Liver (tissue), 9 donors: Measurements from ENCODE around the gene GRB2. TPM values are rescaled to one million over a fixed set of nuclear protein-coding genes. Genes with fewer than 3 reads are reported as not detected.

Experiments
- DNase-seq: peaks from one replicate; pipeline ENCODE4 v3.0.0-alpha.2; 2017; ENCODE audit warnings: low spot score
- H3K27ac ChIP-seq, 2 donors: one replicate each; pipeline ENCODE4 v1.7.0; 2013; ENCODE audit warnings: inconsistent platforms in 2 of 2, low read length in 2 of 2, control low read depth in 1 of 2, low read depth in 1 of 2, mild to moderate bottlenecking in 1 of 2
- H3K27me3 ChIP-seq, 4 donors: one replicate each; pipeline versions ENCODE4 v1.6.1 to v1.7.0; 2013; ENCODE audit warnings: low read length in 3 of 4, inconsistent platforms in 1 of 4, mild to moderate bottlenecking in 1 of 4, moderate library complexity in 1 of 4; ENCODE audit not compliant: control insufficient read depth in 4 of 4, insufficient read depth in 4 of 4
- H3K36me3 ChIP-seq, 4 donors: one replicate each; pipeline versions ENCODE4 v1.6.1 to v1.7.0; 2013; ENCODE audit warnings: low read length in 3 of 4, mild to moderate bottlenecking in 3 of 4, low read depth in 1 of 4, moderate library complexity in 1 of 4; ENCODE audit not compliant: control insufficient read depth in 4 of 4, insufficient read depth in 3 of 4
- H3K4me1 ChIP-seq, 4 donors: one replicate each; pipeline versions ENCODE4 v1.6.1 to v1.7.0; 2013; ENCODE audit warnings: low read length in 3 of 4, mild to moderate bottlenecking in 3 of 4, moderate library complexity in 1 of 4; ENCODE audit not compliant: control insufficient read depth in 4 of 4, insufficient read depth in 4 of 4
- H3K4me3 ChIP-seq, 3 donors: one replicate each; pipeline versions ENCODE4 v1.6.1 to v1.7.0; 2013; ENCODE audit warnings: low read length in 3 of 3, control low read depth in 1 of 3, low read depth in 1 of 3, mild to moderate bottlenecking in 1 of 3
- H3K9ac ChIP-seq, 2 donors: one replicate each; pipeline ENCODE4 v1.7.0; 2013; ENCODE audit warnings: low read length in 2 of 2, mild to moderate bottlenecking in 2 of 2, moderate library complexity in 2 of 2, control low read depth in 1 of 2, low read depth in 1 of 2
- H3K9me3 ChIP-seq, 4 donors: one replicate each; pipeline versions ENCODE4 v1.6.1 to v1.7.0; 2013; ENCODE audit warnings: low read length in 3 of 4; ENCODE audit not compliant: control insufficient read depth in 4 of 4
- CTCF ChIP-seq: fragments of 150-350 bp; IDR thresholded peaks from 2 replicates; pipeline ENCODE4 v1.5.1; 2017; ENCODE audit warnings: improper control_type of control experiment, low read depth, low read length; ENCODE audit not compliant: missing input control
- EGR1 ChIP-seq, 2 donors: IDR thresholded peaks; 2 replicates each; pipeline ENCODE4 v1.6.1; 2016 to 2018; ENCODE audit warnings: antibody characterized with exemption in 2 of 2, low read depth in 2 of 2
- FOXA1 ChIP-seq: IDR thresholded peaks from 2 replicates; pipeline ENCODE4 v1.6.1; 2016; ENCODE audit warnings: antibody characterized with exemption
- FOXA2 ChIP-seq: IDR thresholded peaks from 2 replicates; pipeline ENCODE4 v1.6.1; 2016; ENCODE audit warnings: antibody characterized with exemption
- GABPA ChIP-seq, 2 donors: IDR thresholded peaks in 1 of 2; conservative IDR thresholded peaks in 1 of 2; 2 replicates each; pipeline ENCODE4 v1.6.1; 2016; ENCODE audit warnings: antibody characterized with exemption in 2 of 2, mild to moderate bottlenecking in 1 of 2, moderate library complexity in 1 of 2
- HNF4A ChIP-seq, 2 donors: conservative IDR thresholded peaks; 2 replicates each; pipeline ENCODE4 v1.6.1; 2016; ENCODE audit warnings: antibody characterized with exemption in 2 of 2, mild to moderate bottlenecking in 2 of 2
- HNF4G ChIP-seq: IDR thresholded peaks from 2 replicates; pipeline ENCODE4 v1.6.1; 2016; ENCODE audit warnings: antibody characterized with exemption
- JUND ChIP-seq, 2 donors: IDR thresholded peaks; 2 replicates each; pipeline ENCODE4 v1.6.1; 2016; ENCODE audit warnings: antibody characterized with exemption in 2 of 2
- NR2F2 ChIP-seq: IDR thresholded peaks from 2 replicates; pipeline ENCODE4 v1.6.1; 2016; ENCODE audit warnings: antibody characterized with exemption
- RAD21 ChIP-seq, 2 donors: IDR thresholded peaks; 2 replicates each; pipeline ENCODE4 v1.6.1; 2016; ENCODE audit warnings: antibody characterized with exemption in 2 of 2, mild to moderate bottlenecking in 2 of 2
- RXRA ChIP-seq, 2 donors: IDR thresholded peaks; 2 replicates each; pipeline ENCODE4 v1.6.1; 2017 to 2018; ENCODE audit warnings: antibody characterized with exemption in 2 of 2, mild to moderate bottlenecking in 1 of 2
- SP1 ChIP-seq: IDR thresholded peaks from 2 replicates; pipeline ENCODE4 v1.6.1; 2018; ENCODE audit warnings: antibody characterized with exemption, mild to moderate bottlenecking
- TAF1 ChIP-seq: conservative IDR thresholded peaks from 2 replicates; pipeline ENCODE4 v1.6.1; 2016; ENCODE audit warnings: antibody characterized with exemption, mild to moderate bottlenecking
- YY1 ChIP-seq: IDR thresholded peaks from 2 replicates; pipeline ENCODE4 v1.6.1; 2016; ENCODE audit warnings: antibody characterized with exemption, mild to moderate bottlenecking
- WGBS: extraction: QIAGEN DNeasy Blood & Tissue Kit; methylation state at CpG from one replicate; pipeline ENCODE4 v1.1.7; 2013; 5-methylcytosine and 5-hydroxymethylcytosine counted together
- polyA plus RNA-seq, 2 donors: library from polyadenylated mRNA; stranded (reverse) in 1 of 2; unstranded in 1 of 2; fragments of 200-250 nt in 1 of 2; fragments of >200 nt in 1 of 2; fragmentation: Nextera tagmentation in 1 of 2; extraction: Ambion mirVana in 1 of 2; gene quantifications; one replicate each; pipeline versions ENCODE4 v1.2.1 to v1.2.3, GENCODE V29; 2013 to 2015
- total RNA-seq, 2 donors: library from RNA; depleted of rRNA; stranded (reverse); fragments of >200 nt; gene quantifications; one replicate each; pipeline ENCODE4 v1.2.3, GENCODE V29; 2014
- TF ChIP-seq, protein P1 (sequence below): IDR thresholded peaks from 2 replicates; pipeline ENCODE4 v1.6.1; 2016; ENCODE audit warnings: antibody characterized with exemption
- TF ChIP-seq, protein P2 (sequence below): IDR thresholded peaks from 2 replicates; pipeline ENCODE4 v1.6.1; 2016; ENCODE audit warnings: antibody characterized with exemption, mild to moderate bottlenecking
- TF ChIP-seq, protein P3 (sequence below): IDR thresholded peaks from 2 replicates; pipeline ENCODE4 v1.6.1; 2016; ENCODE audit warnings: antibody characterized with exemption
- TF ChIP-seq, protein P4 (sequence below): IDR thresholded peaks from 2 replicates; pipeline ENCODE4 v1.6.1; 2016; ENCODE audit warnings: antibody characterized with exemption
- donor health status: healthy.
- donor health status: healthy.
- donor health status: healthy.
- donor health status: healthy.
- donor health status: healthy.

The GRB2 gene
- total and polyA plus RNA-seq, 4 donors, result 36.0 to 91.8 (median 49.6) TPM

- Histone ChIP-seq H3K9me3 (no peaks in the 10 kb centered on the region), H3K27me3 (no peaks in the 10 kb centered on the region), H3K36me3 (peaks cover 0 to 5% (median 3%) of the 10 kb centered on the region in 4 donors), H3K4me1 (peaks cover 11 to 38% (median 31%) of the 10 kb centered on the region in 4 donors), H3K9ac (no peak overlapping the region), H3K27ac (no peak overlapping the region), H3K4me3 (no peak overlapping the region)
- 58% methylated on average over 3 of the region's 3 CpGs for WGBS
- TF ChIP-seq GABPA (IDR thresholded peaks at IDR 0.05 in 1 of 2, conservative IDR thresholded peaks at IDR 0.05 in 1 of 2), result no peak
- no peak for TF ChIP-seq JUND (IDR thresholded peaks at IDR 0.05)
- DNase-seq, result no peak
Measured at GRCh38 chr17:75392559-75392958, 12.9 kb downstream of the GRB2 start.

DNA sequence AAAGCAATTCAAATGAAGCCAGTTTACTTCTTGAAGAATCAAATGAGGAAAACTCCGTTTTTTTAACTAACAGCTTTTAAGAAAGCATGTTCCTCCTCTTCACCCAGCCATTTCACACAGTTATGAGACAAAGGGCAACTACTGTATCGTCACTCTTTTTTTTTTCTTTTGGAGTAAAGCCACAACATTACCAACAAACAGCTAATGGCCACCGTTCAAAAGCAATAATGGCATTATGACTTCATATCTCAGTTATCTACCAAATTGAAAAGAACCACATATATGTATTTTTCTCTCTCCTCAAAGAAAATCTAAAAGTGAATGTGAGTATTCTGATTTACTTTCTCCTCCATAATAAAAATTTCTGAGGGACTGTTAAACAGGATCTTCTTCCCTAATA lies 14.5 kb downstream of the GRB2 start:
- Histone ChIP-seq H3K36me3 (peaks cover 3 to 5% (median 5%) of the 10 kb centered on the region in 4 donors), H3K4me1 (peaks cover 11 to 39% (median 33%) of the 10 kb centered on the region in 4 donors), H3K4me3 (no peak overlapping the region), H3K27ac (no peak overlapping the region), H3K27me3 (no peaks in the 10 kb centered on the region), H3K9ac (no peak overlapping the region), H3K9me3 (no peaks in the 10 kb centered on the region)
- TF ChIP-seq RAD21 (IDR thresholded peaks at IDR 0.05) (no peak), GABPA (IDR thresholded peaks at IDR 0.05 in 1 of 2, conservative IDR thresholded peaks at IDR 0.05 in 1 of 2) (no peak), FOXA1 (no peak), NR2F2 (no peak), HNF4A (conservative IDR thresholded peaks at IDR 0.05) (no peak), FOXA2 (no peak), CTCF (no peak), YY1 (no peak), EGR1 (IDR thresholded peaks at IDR 0.05; ENCODE audit: low read depth in 2 of 2) (no peak), HNF4G (no peak), TAF1 (no peak), SP1 (no peak), JUND (IDR thresholded peaks at IDR 0.05) (no peak), RXRA (IDR thresholded peaks at IDR 0.05) (no peak)
- TF ChIP-seq, protein P1, sequence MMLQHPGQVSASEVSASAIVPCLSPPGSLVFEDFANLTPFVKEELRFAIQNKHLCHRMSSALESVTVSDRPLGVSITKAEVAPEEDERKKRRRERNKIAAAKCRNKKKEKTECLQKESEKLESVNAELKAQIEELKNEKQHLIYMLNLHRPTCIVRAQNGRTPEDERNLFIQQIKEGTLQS, result no peak
- TF ChIP-seq, protein P2, sequence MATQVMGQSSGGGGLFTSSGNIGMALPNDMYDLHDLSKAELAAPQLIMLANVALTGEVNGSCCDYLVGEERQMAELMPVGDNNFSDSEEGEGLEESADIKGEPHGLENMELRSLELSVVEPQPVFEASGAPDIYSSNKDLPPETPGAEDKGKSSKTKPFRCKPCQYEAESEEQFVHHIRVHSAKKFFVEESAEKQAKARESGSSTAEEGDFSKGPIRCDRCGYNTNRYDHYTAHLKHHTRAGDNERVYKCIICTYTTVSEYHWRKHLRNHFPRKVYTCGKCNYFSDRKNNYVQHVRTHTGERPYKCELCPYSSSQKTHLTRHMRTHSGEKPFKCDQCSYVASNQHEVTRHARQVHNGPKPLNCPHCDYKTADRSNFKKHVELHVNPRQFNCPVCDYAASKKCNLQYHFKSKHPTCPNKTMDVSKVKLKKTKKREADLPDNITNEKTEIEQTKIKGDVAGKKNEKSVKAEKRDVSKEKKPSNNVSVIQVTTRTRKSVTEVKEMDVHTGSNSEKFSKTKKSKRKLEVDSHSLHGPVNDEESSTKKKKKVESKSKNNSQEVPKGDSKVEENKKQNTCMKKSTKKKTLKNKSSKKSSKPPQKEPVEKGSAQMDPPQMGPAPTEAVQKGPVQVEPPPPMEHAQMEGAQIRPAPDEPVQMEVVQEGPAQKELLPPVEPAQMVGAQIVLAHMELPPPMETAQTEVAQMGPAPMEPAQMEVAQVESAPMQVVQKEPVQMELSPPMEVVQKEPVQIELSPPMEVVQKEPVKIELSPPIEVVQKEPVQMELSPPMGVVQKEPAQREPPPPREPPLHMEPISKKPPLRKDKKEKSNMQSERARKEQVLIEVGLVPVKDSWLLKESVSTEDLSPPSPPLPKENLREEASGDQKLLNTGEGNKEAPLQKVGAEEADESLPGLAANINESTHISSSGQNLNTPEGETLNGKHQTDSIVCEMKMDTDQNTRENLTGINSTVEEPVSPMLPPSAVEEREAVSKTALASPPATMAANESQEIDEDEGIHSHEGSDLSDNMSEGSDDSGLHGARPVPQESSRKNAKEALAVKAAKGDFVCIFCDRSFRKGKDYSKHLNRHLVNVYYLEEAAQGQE, result no peak
- TF ChIP-seq, protein P3, sequence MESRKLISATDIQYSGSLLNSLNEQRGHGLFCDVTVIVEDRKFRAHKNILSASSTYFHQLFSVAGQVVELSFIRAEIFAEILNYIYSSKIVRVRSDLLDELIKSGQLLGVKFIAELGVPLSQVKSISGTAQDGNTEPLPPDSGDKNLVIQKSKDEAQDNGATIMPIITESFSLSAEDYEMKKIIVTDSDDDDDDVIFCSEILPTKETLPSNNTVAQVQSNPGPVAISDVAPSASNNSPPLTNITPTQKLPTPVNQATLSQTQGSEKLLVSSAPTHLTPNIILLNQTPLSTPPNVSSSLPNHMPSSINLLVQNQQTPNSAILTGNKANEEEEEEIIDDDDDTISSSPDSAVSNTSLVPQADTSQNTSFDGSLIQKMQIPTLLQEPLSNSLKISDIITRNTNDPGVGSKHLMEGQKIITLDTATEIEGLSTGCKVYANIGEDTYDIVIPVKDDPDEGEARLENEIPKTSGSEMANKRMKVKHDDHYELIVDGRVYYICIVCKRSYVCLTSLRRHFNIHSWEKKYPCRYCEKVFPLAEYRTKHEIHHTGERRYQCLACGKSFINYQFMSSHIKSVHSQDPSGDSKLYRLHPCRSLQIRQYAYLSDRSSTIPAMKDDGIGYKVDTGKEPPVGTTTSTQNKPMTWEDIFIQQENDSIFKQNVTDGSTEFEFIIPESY, result no peak
- TF ChIP-seq, protein P4, sequence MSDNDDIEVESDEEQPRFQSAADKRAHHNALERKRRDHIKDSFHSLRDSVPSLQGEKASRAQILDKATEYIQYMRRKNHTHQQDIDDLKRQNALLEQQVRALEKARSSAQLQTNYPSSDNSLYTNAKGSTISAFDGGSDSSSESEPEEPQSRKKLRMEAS, result no peak
- DNase-seq, result no peak
- WGBS, result 32% methylated on average over 3 of the region's 3 CpGs
